HCT116 (cell line): ENCODE results near the gene ERC2. TPM values are rescaled to one million over a fixed set of nuclear protein-coding genes. Genes with fewer than 3 reads are reported as not detected.

Source experiments
- ATAC-seq: fragments of 200-7000 bp; cut with Tn5 transposase; 2 replicates; pipeline ENCODE4 v1.9.1; 2020; ENCODE audit warnings: mild to moderate bottlenecking, moderate library complexity
- BruUV-seq: library from RNA; stranded (reverse); fragments of 400-500 nt; replicated peaks from 2 replicates; lab custom pipeline; 2021; lab: Mats Ljungman, UMichigan
- CTCF ChIA-PET: fragments of 300-600 bp; sonication (Branson Sonifier 250); formaldehyde crosslinking; loops from one replicate; lab custom pipeline; 2021; ENCODE audit warnings: antibody characterized with exemption; lab: Charles Lee
- POLR2A ChIA-PET: fragments of 300-600, 350-600 bp; sonication (Branson Sonifier 250); formaldehyde crosslinking; loops from one replicate; lab custom pipeline; 2021; ENCODE audit warnings: antibody characterized with exemption; lab: Charles Lee
- RAD21 ChIA-PET, 2 experiments: fragments of 300-600 bp; sonication (Branson Sonifier 250); formaldehyde crosslinking; loops; one replicate each; lab custom pipeline; 2023; ENCODE audit warnings: low total read pairs in 2 of 2; ENCODE audit not compliant: uncharacterized antibody in 2 of 2, unreplicated experiment in 2 of 2, low non-redundant PET in 1 of 2; lab: Charles Lee
- DNase-seq: peaks from one replicate; pipeline ENCODE4 v3.0.0-alpha.2; 2010; ENCODE audit warnings: low read depth, low spot score
- H2AFZ ChIP-seq: fragments of 200-600 bp; shearing (Covaris generic), sonication (generic); 2 replicates; pipeline ENCODE4 v1.6.1; 2017; ENCODE audit warnings: low read depth, mixed run types, mixed read lengths, antibody characterized with exemption, low read length; ENCODE audit not compliant: poor library complexity, severe bottlenecking
- H3K27ac ChIP-seq: 2 replicates; pipeline ENCODE4 v1.5.1; 2012; ENCODE audit warnings: low read depth, low read length
- H3K27me3 ChIP-seq: fragments of 200-600 bp; sonication (generic); 2 replicates; pipeline ENCODE4 v1.6.1; 2016; ENCODE audit warnings: mixed run types, low read length, mixed read lengths; ENCODE audit not compliant: insufficient read depth
- H3K36me3 ChIP-seq, 2 experiments: fragments of 200-500 bp in 1 of 2; fragments of 200-600 bp in 1 of 2; sonication (Bioruptor generic) in 1 of 2; sonication (generic) in 1 of 2; 2 replicates each; pipeline versions ENCODE4 v1.5.1 to v1.6.1; 2014 to 2016; ENCODE audit warnings: low read length in 2 of 2, inconsistent platforms in 1 of 2, mixed read lengths in 1 of 2, mixed run types in 1 of 2; ENCODE audit not compliant: insufficient read depth in 2 of 2, control insufficient read depth in 1 of 2
- H3K4me1 ChIP-seq, 2 experiments: fragments of 200-600 bp in 1 of 2; sonication (generic) in 1 of 2; 2 replicates each; pipeline versions ENCODE4 v1.5.1 to v1.6.1; 2012 to 2017; ENCODE audit warnings: low read length in 2 of 2, inconsistent platforms in 1 of 2, mild to moderate bottlenecking in 1 of 2, mixed read lengths in 1 of 2, mixed run types in 1 of 2, moderate library complexity in 1 of 2; ENCODE audit not compliant: insufficient read depth in 2 of 2, control insufficient read depth in 1 of 2
- H3K4me2 ChIP-seq: fragments of 200-600 bp; sonication (generic); 2 replicates; pipeline ENCODE4 v1.6.1; 2017; ENCODE audit warnings: mixed run types, low read length, mixed read lengths
- H3K4me3 ChIP-seq, 2 experiments: fragments of 200-600 bp in 1 of 2; sonication (generic) in 1 of 2; replicated peaks in 1 of 2; 2 replicates each; pipeline ENCODE4 v1.5.1; 2011 to 2016; ENCODE audit warnings: low read length in 2 of 2, control low read depth in 1 of 2, low read depth in 1 of 2, mild to moderate bottlenecking in 1 of 2, mixed read lengths in 1 of 2, mixed run types in 1 of 2
- H3K79me2 ChIP-seq: fragments of 200-600 bp; sonication (generic); 2 replicates; pipeline ENCODE4 v1.6.1; 2017; ENCODE audit warnings: mild to moderate bottlenecking, mixed run types, low read length, moderate library complexity, mixed read lengths; ENCODE audit not compliant: insufficient read depth
- H3K9ac ChIP-seq: fragments of 200-600 bp; sonication (generic); 2 replicates; pipeline ENCODE4 v1.6.1; 2016; ENCODE audit warnings: low read length, mixed read lengths
- H3K9me2 ChIP-seq: fragments of 200-600 bp; sonication (generic), shearing (Covaris generic); 2 replicates; pipeline ENCODE4 v1.6.1; 2017; ENCODE audit warnings: mixed run types, mild to moderate bottlenecking, moderate library complexity; ENCODE audit not compliant: insufficient read depth
- H3K9me3 ChIP-seq, 2 experiments: fragments of 200-500 bp in 1 of 2; fragments of 200-600 bp in 1 of 2; sonication (Bioruptor generic) in 1 of 2; sonication (generic) in 1 of 2; 2 replicates each; pipeline ENCODE4 v1.6.1; 2014 to 2017; ENCODE audit warnings: low read length in 2 of 2, mixed read lengths in 2 of 2, inconsistent platforms in 1 of 2, low read depth in 1 of 2, mild to moderate bottlenecking in 1 of 2, mixed run types in 1 of 2, moderate library complexity in 1 of 2; ENCODE audit not compliant: control insufficient read depth in 1 of 2, insufficient read depth in 1 of 2
- H4K20me1 ChIP-seq: fragments of 200-600 bp; sonication (generic), shearing (Covaris generic); 2 replicates; pipeline ENCODE4 v1.6.1; 2017; ENCODE audit warnings: mixed run types, mild to moderate bottlenecking, moderate library complexity; ENCODE audit not compliant: insufficient read depth
- CBX3 ChIP-seq: IDR thresholded peaks from 2 replicates; pipeline ENCODE4 v1.6.1; 2012; ENCODE audit warnings: low read depth
- CTCF ChIP-seq, 3 experiments: fragments of 200-600 bp in 1 of 3; sonication (generic) in 1 of 3; IDR thresholded peaks in 2 of 3; conservative IDR thresholded peaks in 1 of 3; 2 replicates each; pipeline ENCODE4 v1.5.1; 2012 to 2017; ENCODE audit warnings: low read depth in 2 of 3, low read length in 2 of 3, antibody characterized with exemption in 1 of 3, borderline replicate concordance in 1 of 3, control low read depth in 1 of 3, mild to moderate bottlenecking in 1 of 3, mixed read lengths in 1 of 3, mixed run types in 1 of 3, moderate library complexity in 1 of 3; ENCODE audit not compliant: insufficient read depth in 1 of 3
- EGR1 ChIP-seq: IDR thresholded peaks from 2 replicates; pipeline ENCODE4 v1.6.1; 2012; ENCODE audit warnings: low read depth
- ELF1 ChIP-seq: IDR thresholded peaks from 2 replicates; pipeline ENCODE4 v1.6.1; 2012; ENCODE audit warnings: low read depth, borderline replicate concordance
- EZH2 ChIP-seq: fragments of 200-600 bp; sonication (generic); IDR thresholded peaks from 2 replicates; pipeline ENCODE4 v1.6.1; 2017; ENCODE audit warnings: antibody characterized with exemption, mixed run types
- EZH2phosphoT487 ChIP-seq: fragments of 200-600 bp; IDR thresholded peaks from 2 replicates; pipeline ENCODE4 v1.6.1; 2018; ENCODE audit warnings: antibody characterized with exemption, borderline replicate concordance
- JUND ChIP-seq: IDR thresholded peaks from 2 replicates; pipeline ENCODE4 v1.6.1; 2012
- POLR2A ChIP-seq: IDR thresholded peaks from 2 replicates; pipeline ENCODE4 v1.7.0; 2011; ENCODE audit warnings: borderline replicate concordance; ENCODE audit not compliant: insufficient read depth, insufficient read length; ENCODE audit errors: extremely low read depth
- RAD21 ChIP-seq: IDR thresholded peaks from 2 replicates; pipeline ENCODE4 v1.6.1; 2012; ENCODE audit warnings: low read depth, mild to moderate bottlenecking
- REST ChIP-seq: IDR thresholded peaks from 2 replicates; pipeline ENCODE4 v1.6.1; 2012; ENCODE audit warnings: low read depth
- SIN3A ChIP-seq: IDR thresholded peaks from 2 replicates; pipeline ENCODE4 v1.6.1; 2012; ENCODE audit warnings: low read depth
- SP1 ChIP-seq: IDR thresholded peaks from 2 replicates; pipeline ENCODE4 v1.6.1; 2012; ENCODE audit warnings: low read depth
- SRF ChIP-seq: IDR thresholded peaks from 2 replicates; pipeline ENCODE4 v1.6.1; 2012; ENCODE audit warnings: low read depth
- TCF7L2 ChIP-seq: IDR thresholded peaks from 2 replicates; pipeline ENCODE4 v1.7.0; 2011; ENCODE audit warnings: borderline replicate concordance, inconsistent platforms; ENCODE audit not compliant: insufficient read depth, insufficient read length; ENCODE audit errors: extremely low read depth
- YY1 ChIP-seq: IDR thresholded peaks from 2 replicates; pipeline ENCODE4 v1.6.1; 2011; ENCODE audit warnings: low read length, low read depth, moderate library complexity, mild to moderate bottlenecking; ENCODE audit not compliant: insufficient replicate concordance; ENCODE audit errors: extremely low read depth
- ZNF274 ChIP-seq: fragments of 200-500 bp; sonication (Bioruptor generic); IDR thresholded peaks from 2 replicates; pipeline ENCODE4 v1.6.1; 2014; ENCODE audit warnings: mild to moderate bottlenecking, low read depth, low read length, inconsistent platforms
- intact Hi-C: fragments of 100-400 bp; cut with micrococcal nuclease; formaldehyde crosslinking; loops from 2 replicates; pipeline ENCODE4 v1.10.0; 2022
- total RNA-seq: library from RNA; stranded (reverse); gene quantifications from one replicate; pipeline ENCODE4 v1.2.1, GENCODE V29; 2021; ENCODE audit not compliant: unreplicated experiment
- TF ChIP-seq, protein P1 (sequence below): IDR thresholded peaks from 2 replicates; pipeline ENCODE4 v1.6.1; 2012
- TF ChIP-seq, protein P2 (sequence below): IDR thresholded peaks from 2 replicates; pipeline ENCODE4 v1.6.1; 2012

ERC2 gene
- total RNA-seq, 1 experiment from 2014 or later: not detected

- no peak for TF ChIP-seq SIN3A
- TF ChIP-seq, protein P1, sequence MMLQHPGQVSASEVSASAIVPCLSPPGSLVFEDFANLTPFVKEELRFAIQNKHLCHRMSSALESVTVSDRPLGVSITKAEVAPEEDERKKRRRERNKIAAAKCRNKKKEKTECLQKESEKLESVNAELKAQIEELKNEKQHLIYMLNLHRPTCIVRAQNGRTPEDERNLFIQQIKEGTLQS: no peak
- TF ChIP-seq EZH2phosphoT487: no peak
- no peak for TF ChIP-seq SRF
- no peak for TF ChIP-seq CBX3
- no peak for TF ChIP-seq RAD21
- TF ChIP-seq, protein P2, sequence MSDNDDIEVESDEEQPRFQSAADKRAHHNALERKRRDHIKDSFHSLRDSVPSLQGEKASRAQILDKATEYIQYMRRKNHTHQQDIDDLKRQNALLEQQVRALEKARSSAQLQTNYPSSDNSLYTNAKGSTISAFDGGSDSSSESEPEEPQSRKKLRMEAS: no peak
- no peak for TF ChIP-seq CTCF (IDR thresholded peaks at IDR 0.05 in 2 of 3, conservative IDR thresholded peaks at IDR 0.05 in 1 of 3; ENCODE audit: borderline replicate concordance in 1 of 3, insufficient read depth in 1 of 3, low read depth in 2 of 3, low read length in 2 of 3)
- no peak for TF ChIP-seq EGR1
- TF ChIP-seq TCF7L2: no peak
- no peak for TF ChIP-seq YY1
- no peak for TF ChIP-seq ELF1
- TF ChIP-seq SP1: no peak
- TF ChIP-seq JUND: no peak
- no peak for TF ChIP-seq REST
- TF ChIP-seq EZH2: no peak
- no peak for TF ChIP-seq ZNF274
- no peak for TF ChIP-seq POLR2A
These were observed 483.6 kb downstream of the ERC2 start for GRCh38 chr3:55984626-55985025.

More at GRCh38 chr3:55984626-55985025, 483.6 kb downstream of the ERC2 start:
- RAD21 ChIA-PET: no interaction called here
- Histone ChIP-seq H3K27ac (no peak overlapping the region), H3K4me3 (no peak overlapping the region), H3K9me2 (no peaks in the 10 kb centered on the region), H3K9me3 (no peaks in the 10 kb centered on the region), H3K4me1 (no peaks in the 10 kb centered on the region), H3K4me2 (no peak overlapping the region), H3K79me2 (no peaks in the 10 kb centered on the region), H3K27me3 (no peaks in the 10 kb centered on the region), H4K20me1 (no peaks in the 10 kb centered on the region), H3K36me3 (no peaks in the 10 kb centered on the region; a peak in 1 of 4 replicates), H2AFZ (no peak overlapping the region), H3K9ac (no peak overlapping the region)
- intact Hi-C loops: no loop called here
- no TSS peak for BruUV-seq
- CTCF ChIA-PET: no interaction called here
- POLR2A ChIA-PET: no interaction called here
- DNase-seq: no peak
- ATAC-seq: no peak
